HG03025 (cell line): ENCODE data around the gene DARS2.
A peak's percentile ranks its signal among the peaks of the same experiment; 100 is the strongest.
"Not testable (repeated sequence)": the region's sequence is repeated elsewhere in the genome, so short reads cannot be mapped to it uniquely, and the experiment has no call there.

Experiments used
- ATAC-seq: cut with Tn5 transposase; IDR thresholded peaks from one replicate; pipeline ENCODE4 v1.9.1; 2021; ENCODE audit warnings: mild to moderate bottlenecking, moderate library complexity; ENCODE audit not compliant: unreplicated experiment, low FRiP score

DARS2 gene, protein sequence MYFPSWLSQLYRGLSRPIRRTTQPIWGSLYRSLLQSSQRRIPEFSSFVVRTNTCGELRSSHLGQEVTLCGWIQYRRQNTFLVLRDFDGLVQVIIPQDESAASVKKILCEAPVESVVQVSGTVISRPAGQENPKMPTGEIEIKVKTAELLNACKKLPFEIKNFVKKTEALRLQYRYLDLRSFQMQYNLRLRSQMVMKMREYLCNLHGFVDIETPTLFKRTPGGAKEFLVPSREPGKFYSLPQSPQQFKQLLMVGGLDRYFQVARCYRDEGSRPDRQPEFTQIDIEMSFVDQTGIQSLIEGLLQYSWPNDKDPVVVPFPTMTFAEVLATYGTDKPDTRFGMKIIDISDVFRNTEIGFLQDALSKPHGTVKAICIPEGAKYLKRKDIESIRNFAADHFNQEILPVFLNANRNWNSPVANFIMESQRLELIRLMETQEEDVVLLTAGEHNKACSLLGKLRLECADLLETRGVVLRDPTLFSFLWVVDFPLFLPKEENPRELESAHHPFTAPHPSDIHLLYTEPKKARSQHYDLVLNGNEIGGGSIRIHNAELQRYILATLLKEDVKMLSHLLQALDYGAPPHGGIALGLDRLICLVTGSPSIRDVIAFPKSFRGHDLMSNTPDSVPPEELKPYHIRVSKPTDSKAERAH

DNA sequence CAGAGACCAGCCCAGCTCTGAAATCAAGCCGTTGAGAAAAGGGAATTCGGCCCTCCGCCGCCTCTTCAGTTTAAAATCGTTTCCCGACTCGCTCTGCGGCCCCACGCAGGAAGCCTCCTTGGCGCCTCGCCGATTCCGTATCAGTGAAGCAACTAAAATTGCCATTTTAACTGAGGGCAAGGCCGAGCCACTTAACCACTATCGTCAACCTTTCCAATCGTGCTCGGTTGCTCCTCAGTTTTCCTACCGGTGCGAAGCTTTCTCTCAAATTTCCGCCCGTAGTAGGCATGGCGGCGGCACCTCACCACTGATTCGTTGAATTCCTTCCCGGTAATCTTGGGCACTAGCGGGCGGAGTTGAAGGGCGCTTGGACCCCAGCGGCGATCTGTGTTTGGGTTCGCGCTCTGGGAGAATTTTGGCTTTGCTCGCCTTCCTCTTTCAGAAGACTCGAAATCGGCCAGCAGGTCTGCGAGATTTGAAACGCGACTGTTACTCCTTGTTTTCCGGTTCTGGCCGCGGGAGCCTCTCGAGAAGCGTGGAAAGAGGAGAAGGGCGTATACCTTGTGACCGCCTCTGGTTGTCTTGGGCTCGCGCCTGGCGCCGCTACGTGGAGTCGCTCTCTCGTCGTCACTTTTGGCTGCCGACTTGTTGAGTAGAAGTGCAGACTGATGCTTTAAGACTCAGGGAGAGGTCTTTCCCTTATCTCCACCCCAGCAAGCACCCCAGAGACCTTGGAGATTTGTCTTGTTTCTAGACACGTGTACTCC, at the start of gene DARS2, which contains the start of gene CENPL:
Gene DARS2 (plus strand): TSS at position 359 of the 767 bp plus-strand sequence. CDS start 557 bp downstream, outside the sequence.
Gene CENPL (minus strand): TSS at position 569 of the 767 bp plus-strand sequence. CDS start 13,584 bp downstream, outside the sequence.
- peak; percentile 83 for ATAC-seq

DNA sequence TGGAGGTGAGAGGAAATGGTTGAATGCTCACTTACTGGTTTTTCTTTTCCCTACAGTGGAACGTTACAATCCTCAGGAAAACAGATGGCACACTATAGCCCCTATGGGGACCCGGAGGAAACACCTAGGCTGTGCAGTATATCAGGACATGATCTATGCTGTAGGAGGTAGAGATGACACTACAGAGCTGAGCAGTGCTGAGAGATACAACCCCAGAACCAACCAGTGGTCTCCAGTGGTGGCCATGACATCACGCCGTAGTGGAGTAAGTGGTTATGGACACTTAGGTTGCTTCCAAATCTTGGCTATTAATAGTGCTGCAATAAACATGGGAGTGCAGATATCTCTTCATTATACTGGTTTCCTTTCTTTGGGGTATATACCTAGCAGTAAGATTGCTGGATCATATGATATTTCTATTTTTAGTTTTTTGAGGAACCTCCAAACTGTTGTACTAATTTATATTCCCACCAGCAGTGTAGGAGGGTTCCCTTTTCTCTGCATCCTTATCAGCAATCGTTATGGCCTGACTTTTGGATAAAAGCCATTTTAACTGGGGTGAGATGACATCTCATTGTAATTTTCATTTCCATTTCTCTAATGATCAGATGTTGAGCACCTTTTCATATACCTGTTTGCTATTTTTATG, 48.8 kb upstream of the DARS2 start:
- no peak for ATAC-seq

DNA sequence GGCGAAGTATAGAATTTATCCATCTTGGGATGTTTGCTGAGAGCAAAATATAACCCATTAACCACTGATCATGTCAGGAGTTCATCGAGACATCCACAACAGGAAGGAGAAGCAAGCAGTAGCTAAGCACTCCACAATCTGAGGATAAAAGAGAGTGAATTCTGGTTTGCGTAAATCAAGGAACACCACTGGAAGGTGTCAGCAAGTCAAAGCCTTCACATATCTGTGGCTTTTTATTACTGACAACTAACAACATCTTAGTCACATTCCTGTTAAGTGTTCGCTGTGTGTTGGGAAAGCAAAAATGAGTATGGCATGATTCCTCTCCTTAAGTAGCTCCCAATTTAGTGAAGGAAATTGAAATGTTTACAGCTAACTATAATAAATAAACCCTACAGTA, 44.5 kb upstream of the DARS2 start:
- no peak for ATAC-seq

DNA sequence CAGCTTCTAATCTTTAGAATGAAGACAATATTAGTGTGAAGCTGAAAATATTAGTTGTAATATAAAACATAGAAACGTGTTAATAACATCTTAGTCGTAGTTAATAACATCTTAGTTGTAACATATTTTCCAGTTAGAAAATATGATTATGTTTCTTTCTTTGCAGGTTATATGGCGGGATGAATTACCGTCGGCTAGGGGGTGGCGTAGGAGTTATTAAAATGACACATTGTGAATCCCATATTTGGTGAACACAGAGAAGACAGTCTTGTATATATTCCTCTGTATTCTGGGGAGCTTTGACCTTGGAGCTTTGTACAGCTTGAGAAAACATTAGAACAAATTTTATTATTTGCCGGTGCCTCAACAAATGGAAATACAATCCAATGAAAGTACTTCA, 39.5 kb upstream of the DARS2 start:
- no peak for ATAC-seq

DNA sequence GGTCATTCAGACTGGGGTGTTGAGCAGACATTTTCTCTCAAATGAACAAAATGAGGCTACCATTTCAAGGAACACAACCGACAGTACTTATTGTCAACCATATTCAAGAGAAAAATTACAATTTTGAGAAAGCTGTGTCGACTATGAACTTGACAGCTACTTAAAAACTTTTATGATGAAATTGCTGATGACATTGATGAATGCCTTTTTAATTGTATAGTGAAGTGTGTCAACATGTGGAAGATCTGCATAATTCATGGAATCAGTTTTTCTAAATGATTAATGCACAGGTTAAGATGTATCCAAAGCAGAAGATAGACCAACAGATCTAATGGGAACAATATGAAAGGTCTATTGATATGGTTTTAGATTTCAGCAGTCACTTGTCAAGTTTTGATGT, 34.6 kb upstream of the DARS2 start:
- ATAC-seq = no peak

DNA sequence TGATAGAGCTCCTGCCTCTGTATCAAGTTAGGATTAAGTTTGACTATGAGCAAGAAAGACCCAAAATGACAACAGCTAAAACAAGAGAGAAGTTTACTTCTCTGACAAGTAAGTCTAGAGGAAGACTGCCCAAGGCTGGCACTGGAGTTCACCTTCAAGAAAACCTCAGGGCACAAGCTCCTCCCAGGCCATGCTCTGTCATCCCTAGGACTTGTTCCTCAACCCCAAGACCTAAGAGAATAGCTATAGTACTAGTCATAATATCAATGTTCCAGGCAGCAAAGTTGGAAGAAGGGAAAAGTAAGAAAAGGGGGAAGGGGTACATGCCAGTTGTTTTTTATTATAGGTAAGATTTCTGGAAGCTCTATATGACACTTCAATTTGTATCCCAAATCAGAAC, 26.4 kb upstream of the DARS2 start:
- ATAC-seq = no peak

DNA sequence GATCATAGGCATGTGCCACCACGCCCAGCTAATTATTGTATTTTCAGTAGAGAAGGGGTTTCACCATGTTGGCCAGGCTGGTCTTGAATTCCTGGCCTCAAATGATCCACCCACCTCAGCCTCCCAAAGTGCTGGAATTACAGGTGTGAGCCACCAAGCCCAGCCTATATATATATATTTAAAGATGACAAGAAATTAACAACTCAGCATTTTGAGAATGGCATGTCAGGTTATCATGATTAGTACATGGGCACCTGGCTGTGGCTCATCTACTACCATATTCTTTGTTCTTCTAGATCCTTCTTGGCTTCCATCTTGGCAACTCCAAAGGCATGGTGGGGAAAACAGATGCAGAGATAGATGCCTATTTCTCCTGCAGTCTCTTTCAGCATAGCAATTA, 24.5 kb upstream of the DARS2 start:
- not testable (repeated sequence) for ATAC-seq

DNA sequence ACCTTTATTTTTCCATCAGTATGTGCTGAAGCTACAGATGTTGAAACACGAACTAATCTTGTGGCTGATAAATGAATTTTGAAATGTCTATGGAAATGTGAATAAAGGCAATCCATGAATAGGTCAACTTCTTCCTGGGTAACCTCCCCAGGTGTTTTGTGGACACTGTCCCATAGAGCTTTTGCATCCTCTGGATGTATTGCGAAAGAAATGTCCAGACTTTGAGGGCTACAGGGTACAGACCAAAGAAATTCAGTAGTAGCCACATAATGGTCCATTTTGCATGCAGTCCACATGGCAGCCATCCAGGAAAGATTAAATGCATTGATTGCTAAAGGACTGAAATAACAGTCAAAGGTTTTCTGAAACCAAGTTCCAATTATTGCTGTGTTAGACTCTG, 21.5 kb upstream of the DARS2 start:
- ATAC-seq = no peak

DNA sequence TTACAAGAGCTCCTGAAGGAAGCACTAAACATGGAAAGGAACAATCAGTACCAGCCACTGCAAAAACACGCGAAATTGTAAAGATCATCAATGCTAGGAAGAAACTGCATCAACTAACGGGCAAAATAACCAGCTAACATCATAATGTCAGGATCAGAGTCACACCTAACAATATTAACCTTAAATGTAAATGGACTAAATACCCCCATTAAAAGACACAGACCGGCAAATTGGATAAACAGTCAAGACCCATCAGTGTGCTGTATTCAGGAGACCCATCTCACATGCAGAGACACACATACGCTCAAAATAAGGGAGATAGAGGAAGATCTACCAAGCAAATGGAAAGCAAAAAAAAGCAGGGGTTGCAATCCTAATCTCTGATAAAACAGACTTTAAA, 10.8 kb upstream of the DARS2 start:
- ATAC-seq = not testable (repeated sequence)

DNA sequence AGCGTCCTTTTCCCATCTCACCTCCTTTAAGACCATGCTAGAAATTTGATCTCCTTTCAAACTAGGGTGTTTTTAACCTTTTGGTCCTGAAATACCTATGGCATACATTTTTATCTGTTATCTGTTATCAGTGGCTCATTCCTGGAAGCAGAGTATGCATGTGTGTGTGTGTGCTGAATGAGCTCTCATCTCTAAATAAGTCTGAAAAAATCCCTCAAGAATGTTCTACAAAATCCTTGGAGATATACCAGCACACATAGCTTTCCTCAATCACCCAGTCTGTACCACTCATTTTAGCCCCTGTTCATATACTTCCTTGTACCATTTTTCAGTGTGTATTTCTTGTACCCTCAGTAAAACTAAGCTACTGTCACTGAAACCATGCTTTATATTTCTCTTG, 6.0 kb upstream of the DARS2 start:
- ATAC-seq = no peak

DNA sequence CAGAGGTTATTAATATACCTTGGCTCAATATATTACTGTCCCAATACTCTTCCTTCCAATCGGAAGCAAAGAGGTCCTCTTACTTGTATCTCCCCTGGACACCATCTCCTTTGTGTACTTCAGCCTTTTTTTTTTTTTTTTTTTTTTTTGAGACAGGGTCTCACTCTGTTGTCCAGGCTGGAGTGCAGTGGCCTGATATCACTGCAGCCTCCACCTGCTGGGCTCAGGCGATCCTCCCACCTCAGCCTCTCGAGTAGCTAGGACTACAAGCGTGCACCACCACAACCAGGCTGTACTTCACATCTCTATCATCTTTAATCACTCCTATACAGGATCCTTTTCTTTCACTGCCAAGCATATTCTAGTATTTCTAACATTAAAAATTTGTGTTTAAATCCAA, 2.8 kb upstream of the DARS2 start:
- ATAC-seq = no peak

DNA sequence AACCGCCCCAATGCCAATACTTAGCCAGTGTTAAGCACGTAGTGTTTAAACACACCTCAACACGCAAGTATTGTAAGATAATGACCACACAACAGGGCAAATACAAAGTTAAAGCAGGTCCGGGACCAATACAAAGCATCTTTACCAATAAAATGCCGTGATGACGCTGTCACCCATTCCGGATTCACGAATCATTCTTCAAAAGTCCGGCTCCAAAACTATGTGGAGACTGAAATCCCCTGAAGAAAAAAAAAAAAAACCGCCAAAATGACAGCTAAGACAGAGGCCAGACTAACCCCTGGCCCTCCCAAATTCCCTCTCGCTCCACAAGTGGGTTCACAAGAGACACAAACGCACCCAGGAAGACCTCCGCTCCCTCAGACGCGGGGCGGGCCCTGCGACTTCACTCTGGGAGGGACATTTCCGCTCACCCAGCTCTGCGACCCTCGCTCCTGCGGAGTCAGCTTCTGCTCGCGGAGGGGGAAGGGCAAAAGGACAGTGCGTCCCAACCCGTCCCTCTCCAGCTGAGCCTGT, 625 bp upstream of the DARS2 start:
- peak; percentile 35 for ATAC-seq

DNA sequence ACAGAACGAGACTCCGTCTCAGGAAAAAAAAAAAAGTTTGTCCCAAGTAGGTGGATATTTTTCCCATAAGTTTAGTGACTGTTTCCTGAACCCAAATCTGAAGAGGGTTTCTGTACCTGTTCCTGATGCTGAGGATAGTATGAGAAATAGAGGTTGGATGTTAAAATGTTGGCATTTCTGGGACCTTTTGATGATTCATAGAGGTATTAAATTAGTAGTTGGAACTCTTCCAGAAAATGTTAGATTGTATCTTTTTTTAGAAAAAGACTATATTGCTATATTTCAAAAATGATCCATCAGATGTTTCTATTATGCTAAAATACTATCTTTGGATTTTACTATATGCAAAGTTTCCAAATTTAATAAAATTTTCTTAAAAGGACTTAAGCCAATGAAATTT, 3.1 kb downstream of the DARS2 start:
- ATAC-seq = no peak

DNA sequence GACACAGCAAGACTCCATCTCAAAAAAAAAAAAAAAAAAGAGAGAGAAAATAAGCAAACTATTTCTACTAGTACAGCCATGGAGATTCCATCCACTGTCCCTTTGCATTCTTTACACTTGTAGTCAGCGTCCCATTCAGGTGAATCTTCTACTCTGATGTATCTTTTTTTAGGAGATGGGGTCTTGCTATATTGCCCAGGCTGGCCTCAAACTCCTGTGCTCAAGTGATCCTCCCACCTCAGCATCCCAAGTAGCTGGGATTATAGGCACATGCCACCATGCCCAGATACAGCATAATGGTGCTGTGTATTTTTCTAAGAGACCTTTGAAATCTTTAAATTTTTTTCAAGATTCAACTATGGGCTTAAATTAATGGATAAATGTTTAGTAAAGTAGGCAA, 8.3 kb downstream of the DARS2 start:
- no peak for ATAC-seq

DNA sequence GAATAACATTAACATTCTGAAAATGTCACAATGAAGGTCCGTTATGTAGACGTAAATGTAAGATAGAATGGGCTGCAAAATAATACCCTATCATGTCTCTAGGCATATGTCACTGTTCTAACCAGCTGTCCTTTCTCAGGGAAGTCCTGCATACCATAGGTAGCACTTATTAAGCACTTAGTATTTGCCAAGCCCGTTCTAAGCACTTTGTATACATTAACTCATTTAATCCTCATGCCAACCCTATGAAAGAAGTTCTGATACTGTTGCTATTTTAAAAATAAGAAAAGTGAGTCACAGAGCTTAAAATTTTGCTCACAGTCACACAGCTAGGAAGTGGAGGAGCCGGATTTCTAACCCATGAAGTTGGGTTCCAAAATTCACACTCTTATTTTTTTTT, 27.6 kb downstream of the DARS2 start:
- ATAC-seq = no peak

DNA sequence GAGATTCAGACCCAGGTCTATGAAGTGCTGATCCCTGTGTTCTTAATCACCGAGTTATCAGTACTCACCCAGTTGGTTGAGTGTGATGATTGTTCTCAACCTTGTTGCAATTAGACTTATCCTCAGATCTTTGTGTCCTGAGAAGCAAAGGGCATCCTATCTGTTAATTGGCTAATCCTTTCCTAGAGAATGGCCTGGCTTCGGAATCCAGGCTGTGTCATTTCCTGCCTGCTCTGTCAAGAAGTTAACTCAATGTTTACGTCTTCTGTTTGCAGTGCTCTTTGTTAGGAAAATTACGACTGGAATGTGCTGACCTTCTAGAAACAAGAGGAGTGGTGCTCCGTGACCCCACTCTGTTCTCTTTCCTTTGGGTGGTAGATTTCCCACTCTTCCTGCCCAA, 28.6 kb downstream of the DARS2 start:
- no peak for ATAC-seq

DNA sequence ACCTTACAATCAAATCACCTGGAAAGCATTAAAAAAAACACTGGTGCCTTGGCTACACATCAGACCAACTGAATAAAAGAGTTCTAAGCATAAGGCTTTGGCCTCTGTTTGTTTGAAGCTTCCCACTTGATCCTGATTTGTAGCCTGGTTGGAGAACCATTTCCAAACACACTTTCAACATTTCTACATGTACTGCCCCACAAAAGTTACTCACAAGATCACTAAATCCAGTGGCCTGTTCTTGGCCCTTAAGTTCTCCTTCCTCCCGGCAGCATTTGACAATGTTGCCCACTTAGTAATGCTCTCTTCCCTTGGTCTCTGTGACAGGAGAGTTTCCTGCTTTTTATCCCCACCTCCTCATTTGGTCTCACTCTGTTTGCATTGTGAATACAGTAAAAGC, 31.5 kb downstream of the DARS2 start:
- no peak for ATAC-seq

DNA sequence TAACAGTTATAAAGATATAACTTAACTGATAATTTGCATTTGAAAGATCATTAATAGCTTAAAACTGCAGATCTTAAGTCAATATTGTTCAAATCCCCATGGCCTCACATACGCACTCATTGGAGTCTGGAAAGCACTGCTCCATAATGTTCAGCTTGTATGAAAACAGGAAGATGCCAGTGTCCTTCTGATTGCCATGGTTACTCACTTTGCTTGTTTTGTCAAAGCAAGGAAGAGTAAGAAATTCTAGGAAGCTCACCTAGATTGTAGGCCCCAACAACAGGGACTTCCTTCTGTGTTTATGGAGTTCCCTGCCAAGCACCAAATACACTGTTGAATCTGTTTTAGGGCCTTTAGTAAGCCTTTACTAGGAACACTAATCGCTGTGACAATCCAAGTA, 32.4 kb downstream of the DARS2 start:
- no peak for ATAC-seq

DNA sequence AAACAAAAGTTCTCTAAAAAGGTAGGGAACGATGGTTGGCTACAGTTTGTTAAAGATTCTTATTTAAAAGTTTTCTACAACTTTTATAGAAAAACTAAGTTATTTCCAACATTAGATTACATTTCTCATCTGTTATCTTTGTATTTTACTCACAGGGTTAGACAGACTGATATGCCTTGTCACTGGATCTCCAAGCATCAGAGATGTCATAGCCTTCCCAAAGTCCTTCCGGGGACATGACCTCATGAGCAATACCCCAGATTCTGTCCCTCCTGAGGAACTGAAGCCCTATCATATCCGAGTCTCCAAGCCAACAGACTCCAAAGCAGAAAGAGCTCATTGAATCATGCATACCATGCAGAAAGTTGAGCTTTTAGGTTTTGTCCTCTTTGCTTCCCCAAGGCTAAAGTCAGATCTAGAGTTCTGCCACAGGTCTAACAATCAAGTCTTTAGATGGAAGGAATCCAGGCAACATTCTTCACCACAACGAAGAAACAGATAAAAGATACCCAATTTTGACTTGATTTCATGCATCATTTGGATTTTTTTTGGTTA, 33.0 kb downstream of the DARS2 start:
- ATAC-seq = no peak

DNA sequence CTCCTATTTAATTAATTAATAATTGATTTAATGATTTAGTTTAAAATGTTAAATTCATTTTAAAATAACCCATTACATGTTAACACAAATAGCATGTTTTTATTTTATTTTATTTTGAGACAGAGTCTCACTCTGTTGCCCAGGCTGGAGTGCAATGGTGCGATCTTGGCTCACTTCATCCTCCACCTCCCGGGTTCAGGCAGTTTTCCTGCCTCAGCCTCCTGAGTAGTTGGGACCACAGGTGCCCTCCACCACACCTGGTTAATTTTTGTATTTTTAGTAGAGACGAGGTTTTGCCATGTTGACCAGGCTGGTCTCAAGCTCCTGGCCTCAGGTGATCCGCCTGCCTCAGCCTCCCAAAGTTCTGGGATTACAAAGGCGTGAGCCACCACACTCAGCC, 35.1 kb downstream of the DARS2 start:
- ATAC-seq = not testable (repeated sequence)
